ENCODE results near the gene PARN. TPM values are rescaled to one million over a fixed set of nuclear protein-coding genes. Genes with fewer than 3 reads are reported as not detected.

PARN gene
- total RNA-seq, 6 experiments from 2014 or later, result 12.1 to 28.0 (median 15.6) TPM

- peak overlapping the region; percentile 73 to 97 (median 96) for H3K4me3 ChIP-seq
- peaks cover 0 to 17% (median 0%) of the 10 kb centered on the region in 4 donors for H3K4me1 ChIP-seq
- DNase-seq, result no peak
- peaks cover 0 to 38% (median 10%) of the 10 kb centered on the region in 4 donors for H3K36me3 ChIP-seq
- 64% methylated on average over 12 of the region's 12 CpGs for WGBS (ENCODE audit: insufficient coverage, low coverage, low lambda C conversion rate, missing lambda C conversion rate)
- no peak for ATAC-seq
- peak overlapping the region in 2 of 3 donors; percentile 91 for H3K27ac ChIP-seq
- H3K9me3 ChIP-seq, result no peaks in the 10 kb centered on the region
- intact Hi-C loops (cut with DNase I), result no loop called here
- TF ChIP-seq POLR2A (IDR thresholded peaks at IDR 0.05), result no peak
- TF ChIP-seq, protein P1, sequence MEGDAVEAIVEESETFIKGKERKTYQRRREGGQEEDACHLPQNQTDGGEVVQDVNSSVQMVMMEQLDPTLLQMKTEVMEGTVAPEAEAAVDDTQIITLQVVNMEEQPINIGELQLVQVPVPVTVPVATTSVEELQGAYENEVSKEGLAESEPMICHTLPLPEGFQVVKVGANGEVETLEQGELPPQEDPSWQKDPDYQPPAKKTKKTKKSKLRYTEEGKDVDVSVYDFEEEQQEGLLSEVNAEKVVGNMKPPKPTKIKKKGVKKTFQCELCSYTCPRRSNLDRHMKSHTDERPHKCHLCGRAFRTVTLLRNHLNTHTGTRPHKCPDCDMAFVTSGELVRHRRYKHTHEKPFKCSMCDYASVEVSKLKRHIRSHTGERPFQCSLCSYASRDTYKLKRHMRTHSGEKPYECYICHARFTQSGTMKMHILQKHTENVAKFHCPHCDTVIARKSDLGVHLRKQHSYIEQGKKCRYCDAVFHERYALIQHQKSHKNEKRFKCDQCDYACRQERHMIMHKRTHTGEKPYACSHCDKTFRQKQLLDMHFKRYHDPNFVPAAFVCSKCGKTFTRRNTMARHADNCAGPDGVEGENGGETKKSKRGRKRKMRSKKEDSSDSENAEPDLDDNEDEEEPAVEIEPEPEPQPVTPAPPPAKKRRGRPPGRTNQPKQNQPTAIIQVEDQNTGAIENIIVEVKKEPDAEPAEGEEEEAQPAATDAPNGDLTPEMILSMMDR (IDR thresholded peaks at IDR 0.05), result no peak
- no peaks in the 10 kb centered on the region for H3K27me3 ChIP-seq
Observed at GRCh38 chr16:14628806-14629611, 1.1 kb downstream of the PARN start.

- WGBS (ENCODE audit: insufficient coverage, low coverage, low lambda C conversion rate, missing lambda C conversion rate), result 46% methylated on average over 4 of the region's 4 CpGs
- no peak overlapping the region for H3K4me3 ChIP-seq
- no peaks in the 10 kb centered on the region for H3K9me3 ChIP-seq
- intact Hi-C loops (cut with DNase I), result no loop called here
- peaks cover 0 to 15% (median 0%) of the 10 kb centered on the region in 4 donors for H3K4me1 ChIP-seq
- TF ChIP-seq, protein P1 (IDR thresholded peaks at IDR 0.05), result no peak
- no peak for TF ChIP-seq POLR2A (IDR thresholded peaks at IDR 0.05)
- no peaks in the 10 kb centered on the region for H3K27me3 ChIP-seq
- H3K36me3 ChIP-seq, result peaks cover 0 to 52% (median 11%) of the 10 kb centered on the region in 4 donors
- no peak for DNase-seq
- peak in 1 of 4 donors; percentile 11 for ATAC-seq
- no peak overlapping the region for H3K27ac ChIP-seq
Observed at GRCh38 chr16:14627078-14627477, 3.0 kb downstream of the PARN start.

DNA sequence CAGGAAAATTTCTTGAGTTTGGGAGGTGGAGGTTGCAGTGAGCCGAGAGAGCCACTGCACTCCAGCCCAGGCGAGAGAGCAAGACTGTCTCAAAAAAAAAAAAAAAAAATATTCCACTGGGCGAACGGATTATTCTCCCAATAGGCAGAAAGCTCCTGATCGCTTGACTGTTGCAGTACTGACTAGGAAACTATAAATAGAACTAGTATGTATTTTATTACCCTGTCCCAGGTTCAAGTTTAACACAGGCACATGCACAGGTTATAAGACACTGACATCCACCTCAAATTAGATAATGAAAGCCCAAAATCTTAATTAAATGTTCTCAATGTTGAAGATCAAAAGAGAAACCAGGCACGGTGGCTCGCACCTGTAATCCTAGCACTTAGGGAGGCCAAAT is 11.5 kb downstream of the PARN start:
- H3K27ac ChIP-seq, result no peak overlapping the region
- ATAC-seq (no peak), DNase-seq (no peak)
- H3K4me1 ChIP-seq, result no peaks in the 10 kb centered on the region
- 92% methylated on average over 5 of the region's 7 CpGs for WGBS (ENCODE audit: insufficient coverage, low coverage, low lambda C conversion rate, missing lambda C conversion rate)
- TF ChIP-seq, protein P1 (IDR thresholded peaks at IDR 0.05), result no peak
- no peak for TF ChIP-seq POLR2A (IDR thresholded peaks at IDR 0.05)
- intact Hi-C loops (cut with DNase I), result no loop called here
- no peaks in the 10 kb centered on the region for H3K9me3 ChIP-seq
- H3K4me3 ChIP-seq, result no peak overlapping the region
- H3K36me3 ChIP-seq, result peaks cover 0 to 59% (median 5%) of the 10 kb centered on the region in 4 donors
- H3K27me3 ChIP-seq, result no peaks in the 10 kb centered on the region

DNA sequence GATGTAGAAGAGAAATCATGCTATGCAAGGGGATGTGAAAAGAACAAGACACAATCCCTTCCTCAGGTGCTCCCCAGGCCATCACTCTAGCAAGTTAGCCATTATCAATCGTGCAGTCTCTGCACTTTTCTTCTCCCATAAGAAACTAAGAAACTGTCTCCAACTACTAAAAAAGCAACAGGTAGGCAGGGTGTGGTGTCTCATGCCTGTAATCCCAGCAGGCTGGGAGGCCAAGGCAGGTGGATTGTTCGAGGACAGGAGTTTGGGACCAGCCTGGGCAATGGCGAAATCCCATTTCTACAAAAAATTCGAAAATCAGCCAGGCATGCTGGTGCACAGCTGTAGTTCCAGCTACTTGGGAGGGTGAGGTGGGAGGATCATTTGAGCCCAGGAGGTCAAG is 13.8 kb downstream of the PARN start:
- no peaks in the 10 kb centered on the region for H3K9me3 ChIP-seq
- DNase-seq (no peak), ATAC-seq (no peak)
- WGBS (ENCODE audit: insufficient coverage, low coverage, low lambda C conversion rate, missing lambda C conversion rate), result 93% methylated on average over 4 of the region's 4 CpGs
- H3K27ac ChIP-seq, result no peak overlapping the region
- H3K27me3 ChIP-seq, result no peaks in the 10 kb centered on the region
- H3K4me3 ChIP-seq, result no peak overlapping the region
- intact Hi-C loops (cut with DNase I), result no loop called here
- TF ChIP-seq POLR2A (IDR thresholded peaks at IDR 0.05), result no peak
- TF ChIP-seq, protein P1 (IDR thresholded peaks at IDR 0.05), result no peak
- peaks cover 0 to 49% (median 7%) of the 10 kb centered on the region in 4 donors for H3K36me3 ChIP-seq
- H3K4me1 ChIP-seq, result no peaks in the 10 kb centered on the region

Data from right lobe of liver (tissue), 6 donors.